SK-N-SH treated with all-trans-retinoic acid at 6 μM for 48 hours (cell line): ENCODE results near the gene S100A6.

ENCODE experiments used
- ISL1 ChIP-seq: fragments of 250-450 bp; sonication (Bioruptor Pico); IDR thresholded peaks from 2 replicates; pipeline ENCODE4 v2.1.2; 2022; ENCODE audit warnings: mild to moderate bottlenecking, moderate library complexity
- TOX ChIP-seq: fragments of 250-450 bp; sonication (Bioruptor Pico); IDR thresholded peaks from 2 replicates; pipeline ENCODE4 v1.8.0; 2021; ENCODE audit warnings: mild to moderate bottlenecking, moderate library complexity, borderline replicate concordance
- ZFP30 ChIP-seq: fragments of 450-650 bp; formaldehyde crosslinking; IDR thresholded peaks from 2 replicates; pipeline ENCODE4 v1.5.0; 2022; ENCODE audit warnings: mild to moderate bottlenecking, moderate library complexity
- TF ChIP-seq, protein P1 (sequence below): fragments of 250-450 bp; sonication (Bioruptor Pico); IDR thresholded peaks from 2 replicates; pipeline ENCODE4 v1.5.1; 2020; ENCODE audit warnings: low read depth, mild to moderate bottlenecking, moderate library complexity

DNA sequence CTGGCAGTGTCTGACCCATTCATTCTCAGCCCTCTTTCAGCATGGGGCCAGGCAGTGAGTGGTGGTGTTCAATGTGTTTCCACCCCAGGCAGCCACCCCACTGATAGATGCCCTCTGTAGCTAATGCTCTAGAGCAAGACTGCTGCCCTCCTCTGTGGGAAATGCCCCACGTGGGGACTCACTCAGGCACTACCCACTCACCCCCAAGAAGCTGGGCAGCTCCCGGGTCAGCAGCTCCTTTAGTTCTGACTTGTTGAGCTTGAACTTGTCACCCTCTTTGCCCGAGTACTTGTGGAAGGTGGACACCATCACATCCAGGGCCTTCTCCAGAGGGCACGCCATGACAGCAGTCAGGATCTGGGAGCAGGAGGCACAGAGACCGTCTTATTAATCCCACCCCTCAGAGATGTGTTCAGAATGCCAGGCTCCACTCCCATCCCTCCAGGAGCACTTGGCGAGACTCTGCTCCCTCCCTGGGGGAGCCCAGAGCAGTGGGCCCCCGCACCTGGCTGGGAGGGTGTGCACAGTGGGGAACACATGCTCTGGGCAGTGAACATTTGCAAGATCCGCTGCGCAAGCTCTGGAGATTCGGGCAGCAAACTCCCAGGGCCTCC lies 8.8 kb upstream of the S100A6 start:
- TF ChIP-seq ZFP30 (no peak), TOX (CRISPR knock-in tag) (no peak), ISL1 (no peak)
- TF ChIP-seq, protein P1, sequence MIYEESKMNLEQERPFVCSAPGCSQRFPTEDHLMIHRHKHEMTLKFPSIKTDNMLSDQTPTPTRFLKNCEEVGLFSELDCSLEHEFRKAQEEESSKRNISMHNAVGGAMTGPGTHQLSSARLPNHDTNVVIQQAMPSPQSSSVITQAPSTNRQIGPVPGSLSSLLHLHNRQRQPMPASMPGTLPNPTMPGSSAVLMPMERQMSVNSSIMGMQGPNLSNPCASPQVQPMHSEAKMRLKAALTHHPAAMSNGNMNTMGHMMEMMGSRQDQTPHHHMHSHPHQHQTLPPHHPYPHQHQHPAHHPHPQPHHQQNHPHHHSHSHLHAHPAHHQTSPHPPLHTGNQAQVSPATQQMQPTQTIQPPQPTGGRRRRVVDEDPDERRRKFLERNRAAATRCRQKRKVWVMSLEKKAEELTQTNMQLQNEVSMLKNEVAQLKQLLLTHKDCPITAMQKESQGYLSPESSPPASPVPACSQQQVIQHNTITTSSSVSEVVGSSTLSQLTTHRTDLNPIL: no peak
